SK-N-SH treated with all-trans-retinoic acid at 6 μM for 48 hours (cell line): Measurements from ENCODE around the gene IFT57.

Source experiments
- CSDC2 ChIP-seq: fragments of 250-450 bp; sonication (Bioruptor Pico); IDR thresholded peaks from 2 replicates; pipeline ENCODE4 v1.5.0; 2020; ENCODE audit warnings: mild to moderate bottlenecking, moderate library complexity
- SNAI2 ChIP-seq: fragments of 250-450 bp; sonication (Bioruptor Pico); IDR thresholded peaks from 2 replicates; pipeline ENCODE4 v1.5.0; 2020; ENCODE audit warnings: mild to moderate bottlenecking, moderate library complexity
- TF ChIP-seq, protein P1 (sequence below): fragments of 250-450 bp; sonication (Bioruptor Pico); IDR thresholded peaks from 2 replicates; pipeline ENCODE4 v1.5.1; 2020; ENCODE audit warnings: low read depth, mild to moderate bottlenecking, moderate library complexity

DNA sequence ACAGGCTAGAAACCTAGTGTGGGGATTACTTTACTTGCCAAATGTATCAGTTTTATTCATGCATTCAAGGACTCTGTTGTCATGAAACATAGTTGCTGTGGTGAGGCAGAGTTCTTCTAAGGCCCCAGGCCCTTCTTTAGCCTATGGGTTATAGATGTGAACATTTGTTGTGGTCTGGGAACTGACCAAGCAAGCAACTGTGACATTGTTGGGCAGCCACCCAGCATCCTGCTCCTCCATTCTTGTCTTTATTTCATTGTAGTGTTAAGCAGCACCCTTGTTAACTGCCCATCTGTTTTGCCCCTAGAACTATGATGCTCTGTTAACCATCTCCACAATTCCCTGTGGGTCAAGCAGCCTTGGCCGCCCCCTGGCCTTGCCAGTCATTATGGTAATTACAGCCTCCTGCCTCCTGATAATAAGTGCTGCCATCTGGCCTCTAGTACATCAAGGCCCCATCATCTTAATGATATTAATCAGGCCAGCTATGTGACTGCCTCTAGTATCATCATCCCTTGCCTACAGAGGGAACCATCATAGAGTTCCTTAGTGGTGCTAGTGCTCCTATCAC, 12.2 kb upstream of the IFT57 start:
- TF ChIP-seq CSDC2 (CRISPR knock-in tag), result no peak
- TF ChIP-seq, protein P1, sequence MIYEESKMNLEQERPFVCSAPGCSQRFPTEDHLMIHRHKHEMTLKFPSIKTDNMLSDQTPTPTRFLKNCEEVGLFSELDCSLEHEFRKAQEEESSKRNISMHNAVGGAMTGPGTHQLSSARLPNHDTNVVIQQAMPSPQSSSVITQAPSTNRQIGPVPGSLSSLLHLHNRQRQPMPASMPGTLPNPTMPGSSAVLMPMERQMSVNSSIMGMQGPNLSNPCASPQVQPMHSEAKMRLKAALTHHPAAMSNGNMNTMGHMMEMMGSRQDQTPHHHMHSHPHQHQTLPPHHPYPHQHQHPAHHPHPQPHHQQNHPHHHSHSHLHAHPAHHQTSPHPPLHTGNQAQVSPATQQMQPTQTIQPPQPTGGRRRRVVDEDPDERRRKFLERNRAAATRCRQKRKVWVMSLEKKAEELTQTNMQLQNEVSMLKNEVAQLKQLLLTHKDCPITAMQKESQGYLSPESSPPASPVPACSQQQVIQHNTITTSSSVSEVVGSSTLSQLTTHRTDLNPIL (CRISPR knock-in tag), result no peak
- no peak for TF ChIP-seq SNAI2
